Measurements from ENCODE around the gene MAK.
"Not testable (repeated sequence)": the region's sequence is repeated elsewhere in the genome, so short reads cannot be mapped to it uniquely, and the experiment has no call there.

Gene MAK

DNA sequence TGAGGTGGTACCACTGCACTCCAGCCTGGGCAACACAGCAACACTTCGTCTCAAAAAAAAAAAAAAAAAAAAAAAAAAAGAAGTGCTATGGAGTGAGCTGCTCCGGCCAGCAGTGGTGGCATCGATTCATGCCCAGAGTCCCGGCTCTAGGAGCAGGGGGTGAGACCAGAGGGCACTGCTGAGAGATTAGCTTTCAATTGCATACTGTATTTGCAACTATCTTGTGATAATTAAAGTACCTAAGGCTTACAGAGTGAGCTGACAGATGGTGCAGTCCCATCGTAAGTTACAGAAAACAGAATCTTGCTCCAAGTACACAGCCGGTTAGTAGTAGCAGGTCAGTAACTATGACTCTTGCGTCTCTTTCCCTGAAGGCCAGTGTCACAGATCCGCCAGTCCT lies 59.3 kb downstream of the MAK start:
- no peaks in the 10 kb centered on the region for H3K9me3 Mint-ChIP-seq

GRCh38 chr6:10778230-10778629 lies 60.1 kb downstream of the MAK start:
- H3K4me1 Mint-ChIP-seq (ENCODE audit: low read depth), result peaks cover 10% of the 10 kb centered on the region
- DNase-seq (ENCODE audit: low spot score), result no peak
- no peaks in the 10 kb centered on the region for H3K27me3 Mint-ChIP-seq (ENCODE audit: low read depth)
- no peak overlapping the region for H3K27ac Mint-ChIP-seq
- no peaks in the 10 kb centered on the region for H3K9me3 Mint-ChIP-seq
- peaks cover 14% of the 10 kb centered on the region for H3K36me3 Mint-ChIP-seq (ENCODE audit: low read depth)
- no peak overlapping the region for H3K4me3 Mint-ChIP-seq

More for the DNA sequence above, 59.3 kb downstream of the MAK start:
- H3K36me3 Mint-ChIP-seq (ENCODE audit: low read depth), result peaks cover 18% of the 10 kb centered on the region
- DNase-seq (ENCODE audit: low spot score), result no peak
- no peaks in the 10 kb centered on the region for H3K27me3 Mint-ChIP-seq (ENCODE audit: low read depth)
- no peak overlapping the region for H3K4me3 Mint-ChIP-seq
- no peak overlapping the region for H3K27ac Mint-ChIP-seq
- peaks cover 10% of the 10 kb centered on the region for H3K4me1 Mint-ChIP-seq (ENCODE audit: low read depth)

GRCh38 chr6:10771371-10771894 lies 66.9 kb downstream of the MAK start:
- no peak overlapping the region for H3K27ac Mint-ChIP-seq
- no peak for DNase-seq (ENCODE audit: low spot score)
- H3K4me3 Mint-ChIP-seq, result no peak overlapping the region
- H3K9me3 Mint-ChIP-seq, result no peaks in the 10 kb centered on the region
- H3K27me3 Mint-ChIP-seq (ENCODE audit: low read depth), result no peaks in the 10 kb centered on the region
- no peaks in the 10 kb centered on the region for H3K4me1 Mint-ChIP-seq (ENCODE audit: low read depth)
- H3K36me3 Mint-ChIP-seq (ENCODE audit: low read depth), result peaks cover 6% of the 10 kb centered on the region

GRCh38 chr6:10769419-10769818 lies 68.9 kb downstream of the MAK start:
- H3K4me3 Mint-ChIP-seq, result no peak overlapping the region
- DNase-seq (ENCODE audit: low spot score), result no peak
- H3K27me3 Mint-ChIP-seq (ENCODE audit: low read depth), result no peaks in the 10 kb centered on the region
- peaks cover 2% of the 10 kb centered on the region for H3K36me3 Mint-ChIP-seq (ENCODE audit: low read depth)
- H3K27ac Mint-ChIP-seq, result no peak overlapping the region
- no peaks in the 10 kb centered on the region for H3K9me3 Mint-ChIP-seq
- H3K4me1 Mint-ChIP-seq (ENCODE audit: low read depth), result no peaks in the 10 kb centered on the region

DNA sequence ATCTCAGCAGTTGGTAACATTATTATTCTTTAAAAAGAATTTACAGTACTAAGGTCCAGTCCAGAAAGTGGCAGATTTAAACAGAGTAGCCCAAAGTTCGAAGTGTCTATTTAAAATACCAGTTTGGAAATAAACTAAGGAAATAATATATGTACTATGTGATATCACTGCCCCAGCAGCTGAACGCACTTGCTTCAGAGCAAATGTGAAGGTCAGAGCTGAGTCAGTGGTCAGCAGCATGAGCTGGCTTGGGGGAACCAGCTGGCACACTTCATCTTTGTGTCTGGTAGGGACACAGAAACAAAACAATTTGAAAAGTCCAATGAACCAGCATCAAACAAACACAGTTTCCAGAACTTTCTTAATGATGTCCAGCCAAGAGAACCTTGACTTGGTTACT lies 75.3 kb downstream of the MAK start:
- Mint-ChIP-seq H3K36me3 (ENCODE audit: low read depth) (peaks cover 27% of the 10 kb centered on the region), H3K9me3 (no peaks in the 10 kb centered on the region), H3K27me3 (ENCODE audit: low read depth) (no peaks in the 10 kb centered on the region), H3K27ac (no peak overlapping the region), H3K4me3 (no peak overlapping the region), H3K4me1 (ENCODE audit: low read depth) (peaks cover 8% of the 10 kb centered on the region)
- no peak for DNase-seq (ENCODE audit: low spot score)

DNA sequence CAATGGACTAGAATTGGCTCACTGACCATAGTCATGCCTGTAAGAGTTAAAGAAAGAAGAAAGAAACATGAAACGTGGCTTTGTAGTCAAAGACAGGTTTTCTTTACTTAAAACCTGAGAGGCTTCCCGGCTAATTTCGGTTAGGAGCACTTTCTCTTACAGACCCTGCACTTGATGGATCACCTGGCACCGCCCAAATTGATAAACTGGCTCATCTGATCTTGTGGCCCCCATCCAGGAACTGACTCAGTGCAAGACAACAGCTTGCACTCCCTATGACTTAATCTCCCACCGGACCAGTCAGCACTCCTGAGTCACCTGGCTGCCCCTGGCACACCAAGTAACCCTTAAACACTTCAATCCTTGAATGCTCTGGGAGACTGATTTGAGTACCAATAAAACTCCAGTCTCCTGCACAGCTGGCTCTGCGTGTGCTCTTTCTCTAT lies 78.4 kb downstream of the MAK start:
- no peak overlapping the region for H3K27ac Mint-ChIP-seq
- peaks cover 50% of the 10 kb centered on the region for H3K36me3 Mint-ChIP-seq (ENCODE audit: low read depth)
- no peaks in the 10 kb centered on the region for H3K27me3 Mint-ChIP-seq (ENCODE audit: low read depth)

GRCh38 chr6:10759312-10759839 lies 79.0 kb downstream of the MAK start:
- Mint-ChIP-seq H3K9me3 (no peaks in the 10 kb centered on the region), H3K4me3 (no peak overlapping the region), H3K36me3 (ENCODE audit: low read depth) (peaks cover 55% of the 10 kb centered on the region), H3K4me1 (ENCODE audit: low read depth) (peaks cover 15% of the 10 kb centered on the region), H3K27me3 (ENCODE audit: low read depth) (no peaks in the 10 kb centered on the region), H3K27ac (no peak overlapping the region)
- DNase-seq (ENCODE audit: low spot score), result no peak

More for the DNA sequence above, 78.4 kb downstream of the MAK start:
- no peak overlapping the region for H3K4me3 Mint-ChIP-seq
- H3K4me1 Mint-ChIP-seq (ENCODE audit: low read depth), result peaks cover 12% of the 10 kb centered on the region
- H3K9me3 Mint-ChIP-seq, result no peaks in the 10 kb centered on the region
- no peak for DNase-seq (ENCODE audit: low spot score)

- Mint-ChIP-seq H3K4me3 (no peak overlapping the region), H3K9me3 (no peaks in the 10 kb centered on the region), H3K4me1 (ENCODE audit: low read depth) (peaks cover 15% of the 10 kb centered on the region), H3K36me3 (ENCODE audit: low read depth) (peaks cover 58% of the 10 kb centered on the region), H3K27me3 (ENCODE audit: low read depth) (no peaks in the 10 kb centered on the region), H3K27ac (no peak overlapping the region)
- no peak for DNase-seq (ENCODE audit: low spot score)
Measured at GRCh38 chr6:10756085-10756484, 82.3 kb downstream of the MAK start.

GRCh38 chr6:10751757-10752156 lies 86.6 kb downstream of the MAK start:
- not testable (repeated sequence) for H3K4me3 Mint-ChIP-seq; DNase-seq (ENCODE audit: low spot score); H3K27ac Mint-ChIP-seq; H3K27me3 Mint-ChIP-seq (ENCODE audit: low read depth); H3K9me3 Mint-ChIP-seq
- H3K4me1 Mint-ChIP-seq (ENCODE audit: low read depth), result peaks cover 33% of the 10 kb centered on the region
- H3K36me3 Mint-ChIP-seq (ENCODE audit: low read depth), result peaks cover 46% of the 10 kb centered on the region

- not testable (repeated sequence) for H3K4me3 Mint-ChIP-seq; DNase-seq (ENCODE audit: low spot score); H3K27ac Mint-ChIP-seq; H3K9me3 Mint-ChIP-seq; H3K27me3 Mint-ChIP-seq (ENCODE audit: low read depth)
- peaks cover 35% of the 10 kb centered on the region for H3K36me3 Mint-ChIP-seq (ENCODE audit: low read depth)
- peaks cover 41% of the 10 kb centered on the region for H3K4me1 Mint-ChIP-seq (ENCODE audit: low read depth)
Measured at GRCh38 chr6:10750568-10750967, 87.8 kb downstream of the MAK start.

GRCh38 chr6:10749734-10750133 lies 88.6 kb downstream of the MAK start:
- no peak for DNase-seq (ENCODE audit: low spot score)
- Mint-ChIP-seq H3K36me3 (ENCODE audit: low read depth) (peaks cover 27% of the 10 kb centered on the region), H3K4me1 (ENCODE audit: low read depth) (peaks cover 45% of the 10 kb centered on the region), H3K27me3 (ENCODE audit: low read depth) (no peaks in the 10 kb centered on the region), H3K9me3 (no peaks in the 10 kb centered on the region), H3K4me3 (peak overlapping the region; percentile 87), H3K27ac (peak overlapping the region; percentile 23)

DNA sequence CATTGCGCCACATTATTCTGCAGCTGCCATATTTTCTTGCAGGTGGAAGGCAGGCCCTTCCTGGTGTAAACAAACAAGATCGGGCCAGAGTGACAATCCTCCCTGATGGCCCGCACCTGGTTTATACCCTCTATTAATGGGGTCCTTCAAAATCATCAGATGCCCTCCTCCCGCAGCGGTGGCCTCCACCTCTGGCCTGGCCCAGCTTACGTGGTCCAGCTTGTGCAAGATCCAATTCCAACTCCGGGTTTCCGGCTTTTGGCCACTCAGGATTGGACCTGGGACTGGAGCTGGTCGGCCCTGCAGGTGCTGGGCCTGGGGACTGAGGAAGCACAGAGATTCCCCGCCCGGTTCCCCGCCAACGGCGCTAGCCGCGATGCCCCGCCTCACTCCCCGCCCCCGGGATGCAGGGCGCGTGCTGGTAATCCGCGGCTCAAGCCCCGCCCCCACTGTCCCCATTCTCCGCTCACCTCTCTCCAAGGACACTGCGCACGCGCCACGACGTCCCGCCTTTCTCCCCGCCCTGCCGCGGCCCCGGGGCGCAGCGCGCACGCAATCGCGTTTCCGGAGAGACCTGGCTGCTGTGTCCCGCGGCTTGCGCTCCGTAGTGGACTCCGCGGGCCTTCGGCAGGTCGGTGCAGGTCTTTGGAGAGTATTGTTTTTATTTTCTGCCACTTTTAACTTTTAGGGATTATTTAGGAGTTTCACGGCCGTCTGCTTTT lies 90.9 kb downstream of the MAK start, which contains the start of gene TMEM14B:
Gene TMEM14B, plus strand, starts transcription at position 555 of the 722 bp plus-strand sequence. CDS start 1,441 bp downstream, outside the sequence.
- Mint-ChIP-seq H3K27me3 (ENCODE audit: low read depth) (no peaks in the 10 kb centered on the region), H3K9me3 (no peaks in the 10 kb centered on the region), H3K27ac (peak within 1 kb of the TSS; percentile 91), H3K4me1 (ENCODE audit: low read depth) (peaks cover 45% of the 10 kb centered on the region), H3K36me3 (ENCODE audit: low read depth) (peaks cover 13% of the 10 kb centered on the region), H3K4me3 (peak within 1 kb of the TSS; percentile 87)
- DNase-seq (ENCODE audit: low spot score), result peak; percentile 100

DNA sequence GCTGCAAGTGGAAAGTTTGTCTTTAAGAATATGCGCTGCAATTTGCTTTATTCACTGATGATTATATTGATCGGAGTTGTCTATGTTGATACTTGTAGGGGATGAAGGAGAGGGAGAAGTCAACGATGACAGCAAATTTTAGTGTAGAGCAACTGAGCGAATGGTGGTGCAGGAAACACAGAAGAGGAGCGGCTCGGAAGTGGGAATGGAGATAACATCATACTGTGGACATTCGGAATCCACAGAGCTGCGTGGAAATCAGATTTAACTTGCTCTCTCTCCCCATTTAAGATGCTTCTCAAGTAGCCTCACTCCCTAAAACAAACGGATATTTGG lies 91.5 kb downstream of the MAK start:
- Mint-ChIP-seq H3K27me3 (ENCODE audit: low read depth) (no peaks in the 10 kb centered on the region), H3K4me1 (ENCODE audit: low read depth) (peaks cover 45% of the 10 kb centered on the region), H3K4me3 (peak overlapping the region; percentile 87), H3K36me3 (ENCODE audit: low read depth) (peaks cover 13% of the 10 kb centered on the region), H3K27ac (peak overlapping the region; percentile 91), H3K9me3 (no peaks in the 10 kb centered on the region)
- DNase-seq (ENCODE audit: low spot score), result no peak

GRCh38 chr6:10745116-10745515 lies 93.2 kb downstream of the MAK start:
- no peaks in the 10 kb centered on the region for H3K9me3 Mint-ChIP-seq
- peak overlapping the region; percentile 5 for H3K4me3 Mint-ChIP-seq

More at GRCh38 chr6:10745116-10745515, 93.2 kb downstream of the MAK start:
- Mint-ChIP-seq H3K27ac (no peak overlapping the region), H3K4me1 (ENCODE audit: low read depth) (peaks cover 41% of the 10 kb centered on the region), H3K36me3 (ENCODE audit: low read depth) (peaks cover 5% of the 10 kb centered on the region), H3K27me3 (ENCODE audit: low read depth) (no peaks in the 10 kb centered on the region)
- no peak for DNase-seq (ENCODE audit: low spot score)

Measured in T-helper 2 cell treated with Interferon-gamma antibody and Interleukin-4, amounts not matched to agents 5 μg/mL and 100 μg/mL, for 36 hours (primary cell).